Measurements from ENCODE around the gene FAM107B.

DNA sequence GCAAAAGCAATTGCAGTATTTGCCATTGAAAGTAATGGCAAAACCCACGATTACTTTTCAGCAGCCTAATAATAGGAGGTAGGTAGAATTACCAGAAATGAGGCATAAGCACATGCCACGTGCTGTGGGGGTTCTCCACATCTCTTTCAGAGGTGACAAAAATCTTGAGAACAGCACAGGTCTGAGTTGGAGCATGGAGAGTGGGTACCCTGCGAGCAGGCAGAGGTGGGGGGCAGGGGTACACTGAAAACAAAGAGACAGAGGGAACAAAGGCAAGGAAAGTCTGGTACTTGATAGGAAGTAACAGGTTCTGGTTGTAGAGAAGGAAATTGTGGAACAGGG is 75.9 kb downstream of the FAM107B start:
- TF ChIP-seq CTCF (IDR thresholded peaks at IDR 0.05) (no peak), POLR2A (IDR thresholded peaks at IDR 0.05) (no peak), POLR2AphosphoS5 (IDR thresholded peaks at IDR 0.05) (no peak)
